Measurements from ENCODE around the gene SH3PXD2A. TPM values are rescaled to one million over a fixed set of nuclear protein-coding genes. Genes with fewer than 3 reads are reported as not detected.

Gene SH3PXD2A
- total and polyA plus RNA-seq, 2 of the 4 experiments (the other 2 are of a cell fraction), result 6.3 to 23.0 TPM

DNA sequence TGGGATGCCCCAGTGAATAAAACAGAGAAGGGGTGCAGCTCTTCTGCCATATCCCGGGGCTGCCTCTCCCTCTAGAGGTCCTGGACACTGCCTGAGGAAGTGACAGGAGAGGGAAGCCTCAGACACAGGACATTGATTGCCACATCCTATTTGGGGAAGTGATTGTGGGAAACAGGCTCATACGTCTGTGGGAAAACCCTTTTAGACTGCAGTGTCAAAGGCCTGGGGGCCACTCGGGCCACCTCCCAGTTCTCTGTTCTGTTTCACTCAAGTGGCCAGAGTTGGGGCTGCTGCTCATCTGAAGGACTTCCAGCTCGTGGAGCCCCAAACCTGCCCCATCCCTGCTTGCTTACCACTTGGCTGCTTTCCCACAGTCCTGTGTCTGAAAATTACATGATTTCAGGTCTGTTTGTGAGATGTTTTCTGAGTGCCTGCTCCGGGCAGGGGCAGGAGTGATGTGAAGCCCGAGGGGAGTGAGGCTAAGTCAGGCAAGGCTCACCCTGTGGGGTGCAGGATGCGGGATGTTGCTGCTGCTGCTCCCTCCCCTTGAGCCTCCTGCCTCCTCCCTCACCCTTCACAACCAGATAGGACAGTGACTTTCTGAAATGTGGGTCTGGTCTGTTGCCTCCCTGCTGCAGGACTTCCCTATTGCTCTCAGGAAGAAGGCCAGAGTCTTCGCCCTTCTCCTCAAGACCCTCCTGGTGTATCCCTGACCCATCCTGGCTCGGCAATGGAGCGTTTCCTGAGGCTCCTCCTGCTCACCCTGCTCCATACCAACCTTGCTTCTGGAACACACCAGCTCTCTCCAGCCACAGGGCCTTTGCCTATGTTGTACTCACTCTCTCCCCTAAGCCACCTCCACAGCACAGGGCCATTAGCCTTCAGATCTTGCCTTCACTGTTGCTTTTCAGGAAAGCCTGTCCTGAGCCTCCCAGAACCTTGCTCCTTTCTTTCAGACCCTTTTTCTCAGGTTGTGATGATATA lies 303.5 kb downstream of the SH3PXD2A start:
- peaks cover 67% of the 10 kb centered on the region for H3K27me3 ChIP-seq (ENCODE audit: control insufficient read depth, insufficient read depth, low read length)
- ChIA-PET CTCF (no interaction called here), POLR2A (ENCODE audit: unreplicated experiment) (no interaction called here)

More for the DNA sequence above, 303.5 kb downstream of the SH3PXD2A start:
- ATAC-seq (ENCODE audit: low read depth) (no peak), DNase-seq (no peak)
- Histone ChIP-seq H4K91ac (ENCODE audit: insufficient read depth, low read depth, low read length) (no peak overlapping the region), H3K9me1 (ENCODE audit: insufficient read depth, low read length) (peaks cover 13% of the 10 kb centered on the region), H3K36me3 (ENCODE audit: control insufficient read depth, insufficient read depth, low read length) (no peaks in the 10 kb centered on the region), H4K5ac (ENCODE audit: low read depth, low read length) (no peak overlapping the region), H3K23ac (ENCODE audit: low read depth, low read length) (no peak overlapping the region), H3K14ac (replicated peaks; ENCODE audit: low read depth, low read length) (no peak overlapping the region), H3K4me2 (ENCODE audit: low read depth, low read length) (no peak overlapping the region), H2BK120ac (ENCODE audit: low read depth, low read length) (no peak overlapping the region), H4K8ac (ENCODE audit: low read depth in 2 of 2, low read length in 2 of 2) (no peak overlapping the region), H2AK9ac (replicated peaks; ENCODE audit: low read depth, low read length, poor library complexity) (no peak overlapping the region), H2AK5ac (ENCODE audit: low read depth, low read length) (no peak overlapping the region), H2BK15ac (ENCODE audit: low read depth, low read length) (no peak overlapping the region), H3K18ac (ENCODE audit: low read depth, low read length) (no peak overlapping the region), H3K9ac (ENCODE audit: low read depth, low read length) (no peak overlapping the region), H2AFZ (replicated peaks; ENCODE audit: low read length, poor library complexity) (no peak overlapping the region), H3K9me3 (ENCODE audit: control insufficient read depth, insufficient read depth, low read length) (no peaks in the 10 kb centered on the region), H4K20me1 (ENCODE audit: insufficient read depth, low read length) (peaks cover 5% of the 10 kb centered on the region), H3K4me1 (ENCODE audit: control insufficient read depth, insufficient read depth, low read length) (peaks cover 7% of the 10 kb centered on the region), H2BK20ac (ENCODE audit: low read depth, low read length) (no peak overlapping the region), H2BK5ac (ENCODE audit: low read depth, low read length, poor library complexity, severe bottlenecking) (no peak overlapping the region), H3K56ac (ENCODE audit: extremely low read depth, insufficient read depth, low read length) (no peak overlapping the region), H3K79me1 (ENCODE audit: low read depth in 1 of 2, low read length in 2 of 2) (no peaks in the 10 kb centered on the region), H3K4me3 (ENCODE audit: insufficient read depth, low read depth, low read length) (no peak overlapping the region), H3K4ac (ENCODE audit: low read depth, low read length) (no peak overlapping the region), H3K27ac (ENCODE audit: insufficient read depth, low read length) (no peak overlapping the region)
- in situ Hi-C loops (cut with MboI; ENCODE audit: low sequenced_read_pairs), result no loop called here
- BruUV-seq (replicated peaks), result no TSS peak
- TF ChIP-seq MXI1 (IDR thresholded peaks at IDR 0.05; ENCODE audit: borderline replicate concordance, low read depth, low read length), result no peak
- no peak for TF ChIP-seq CEBPB (IDR thresholded peaks at IDR 0.05; ENCODE audit: low read depth, low read length)
- TF ChIP-seq MAZ (IDR thresholded peaks at IDR 0.05; ENCODE audit: borderline replicate concordance, low read depth, low read length), result no peak
- TF ChIP-seq BHLHE40 (IDR thresholded peaks at IDR 0.05; ENCODE audit: low read depth, low read length), result no peak
- TF ChIP-seq RCOR1 (IDR thresholded peaks at IDR 0.05; ENCODE audit: insufficient replicate concordance, low read length), result no peak
- no peak for TF ChIP-seq RAD21 (IDR thresholded peaks at IDR 0.05; ENCODE audit: low read length)
- no peak for TF ChIP-seq MAFK (IDR thresholded peaks at IDR 0.05; ENCODE audit: low read depth, low read length)
- no peak for TF ChIP-seq NFE2L2 (IDR thresholded peaks at IDR 0.05; ENCODE audit: low read depth, low read length)
- TF ChIP-seq, protein P1, sequence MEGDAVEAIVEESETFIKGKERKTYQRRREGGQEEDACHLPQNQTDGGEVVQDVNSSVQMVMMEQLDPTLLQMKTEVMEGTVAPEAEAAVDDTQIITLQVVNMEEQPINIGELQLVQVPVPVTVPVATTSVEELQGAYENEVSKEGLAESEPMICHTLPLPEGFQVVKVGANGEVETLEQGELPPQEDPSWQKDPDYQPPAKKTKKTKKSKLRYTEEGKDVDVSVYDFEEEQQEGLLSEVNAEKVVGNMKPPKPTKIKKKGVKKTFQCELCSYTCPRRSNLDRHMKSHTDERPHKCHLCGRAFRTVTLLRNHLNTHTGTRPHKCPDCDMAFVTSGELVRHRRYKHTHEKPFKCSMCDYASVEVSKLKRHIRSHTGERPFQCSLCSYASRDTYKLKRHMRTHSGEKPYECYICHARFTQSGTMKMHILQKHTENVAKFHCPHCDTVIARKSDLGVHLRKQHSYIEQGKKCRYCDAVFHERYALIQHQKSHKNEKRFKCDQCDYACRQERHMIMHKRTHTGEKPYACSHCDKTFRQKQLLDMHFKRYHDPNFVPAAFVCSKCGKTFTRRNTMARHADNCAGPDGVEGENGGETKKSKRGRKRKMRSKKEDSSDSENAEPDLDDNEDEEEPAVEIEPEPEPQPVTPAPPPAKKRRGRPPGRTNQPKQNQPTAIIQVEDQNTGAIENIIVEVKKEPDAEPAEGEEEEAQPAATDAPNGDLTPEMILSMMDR (conservative IDR thresholded peaks at IDR 0.05; ENCODE audit: low read depth, low read length), result no peak
- 53% methylated on average over 3 of the region's 10 CpGs; no CpG with 5 or more reads in 1 of the 2 experiments for WGBS, 2 experiments (ENCODE audit: extremely low coverage in 2 of 2, insufficient read length in 1 of 2)
- intact Hi-C loops (cut with micrococcal nuclease), result no loop called here
- dilution Hi-C loops (cut with HindIII; ENCODE audit: low sequenced_read_pairs, unreplicated experiment), result no loop called here
